ENCODE data around the gene ZMIZ1.
A peak's percentile ranks its signal among the peaks of the same experiment; 100 is the strongest.
"Not testable (repeated sequence)": the region's sequence is repeated elsewhere in the genome, so short reads cannot be mapped to it uniquely, and the experiment has no call there.

The ZMIZ1 gene

GRCh38 chr10:79332610-79333315 is 264.0 kb downstream of the ZMIZ1 start:
- DNase-seq = not testable (repeated sequence)

GRCh38 chr10:79333513-79333912 is 264.7 kb downstream of the ZMIZ1 start:
- DNase-seq = peak in 1 of 2 experiments; percentile 14

GRCh38 chr10:79334573-79334972 is 265.8 kb downstream of the ZMIZ1 start:
- DNase-seq = no peak

GRCh38 chr10:79335094-79335469 is 266.3 kb downstream of the ZMIZ1 start:
- DNase-seq = no peak

- DNase-seq = no peak
Measured at GRCh38 chr10:79335470-79336235, 266.9 kb downstream of the ZMIZ1 start.

GRCh38 chr10:79336276-79336675 is 267.5 kb downstream of the ZMIZ1 start:
- DNase-seq = no peak

- DNase-seq = no peak
Measured at GRCh38 chr10:79336739-79337138, 268.0 kb downstream of the ZMIZ1 start.

GRCh38 chr10:79337783-79338469 is 269.2 kb downstream of the ZMIZ1 start:
- not testable (repeated sequence) for DNase-seq

- no peak for DNase-seq
Measured at GRCh38 chr10:79339266-79339665, 270.5 kb downstream of the ZMIZ1 start.

GRCh38 chr10:79340646-79341244 is 272.0 kb downstream of the ZMIZ1 start:
- no peak for DNase-seq

GRCh38 chr10:79342295-79342761 is 273.6 kb downstream of the ZMIZ1 start:
- no peak for DNase-seq

- DNase-seq = no peak
Measured at GRCh38 chr10:79342811-79343561, 274.2 kb downstream of the ZMIZ1 start.

GRCh38 chr10:79344502-79345195 is 275.9 kb downstream of the ZMIZ1 start:
- no peak for DNase-seq

GRCh38 chr10:79345241-79346011 is 276.7 kb downstream of the ZMIZ1 start:
- no peak for DNase-seq

GRCh38 chr10:79346012-79346340 is 277.2 kb downstream of the ZMIZ1 start:
- no peak for DNase-seq

GRCh38 chr10:79346388-79347225 is 277.8 kb downstream of the ZMIZ1 start:
- no peak for DNase-seq

GRCh38 chr10:79347226-79347893 is 278.6 kb downstream of the ZMIZ1 start, which contains the start of gene PPIF:
Gene PPIF (plus strand): TSS chr10:79347469. CDS start chr10:79347549, 80 bp downstream.
- DNase-seq = peak in 1 of 2 experiments; percentile 58

GRCh38 chr10:79347894-79348639 is 279.3 kb downstream of the ZMIZ1 start:
- peak in 1 of 2 experiments; percentile 30 for DNase-seq

- no peak for DNase-seq
Measured at GRCh38 chr10:79348640-79348988, 279.8 kb downstream of the ZMIZ1 start.

All from SW 1271 (cell line).